ENCODE measurements around the gene MESP2.

GRCh38 chr15:89745131-89745530, 31.0 kb upstream of the MESP2 start:
- no peak for TF ChIP-seq CTCF (IDR thresholded peaks at IDR 0.05)
- no peak for TF ChIP-seq POLR2A (IDR thresholded peaks at IDR 0.05)
